ENCODE data around the gene FOXN4. TPM values are rescaled to one million over a fixed set of nuclear protein-coding genes. Genes with fewer than 3 reads are reported as not detected.

FOXN4 gene
- total RNA-seq, 4 donors from 2014 or later, result not detected

DNA sequence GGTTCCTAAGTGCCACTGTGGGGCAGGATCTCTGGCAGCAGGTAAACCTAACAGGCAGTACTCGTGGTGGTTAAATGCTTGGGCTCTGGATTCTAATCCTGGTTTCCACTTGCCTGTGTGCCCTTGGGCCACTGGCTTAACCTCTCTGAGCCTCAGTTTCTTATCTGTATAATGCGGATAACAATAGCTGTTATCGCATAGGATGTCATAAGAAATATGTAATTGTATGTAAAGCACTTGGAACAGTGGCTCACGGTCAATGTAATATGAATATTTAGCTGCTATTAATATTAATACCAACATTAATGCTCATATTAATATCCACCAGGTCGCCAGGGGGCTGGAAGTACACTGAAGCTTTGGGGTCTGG is 16.8 kb downstream of the FOXN4 start:
- Histone ChIP-seq H3K9me3 (no peaks in the 10 kb centered on the region), H3K4me3 (no peak overlapping the region), H3K4me1 (peaks cover 0 to 18% (median 5%) of the 10 kb centered on the region in 3 donors), H3K36me3 (no peaks in the 10 kb centered on the region), H3K27me3 (no peaks in the 10 kb centered on the region), H3K27ac (peak overlapping the region in 3 of 4 donors; percentile 58 to 78 (median 70))
- ATAC-seq, result no peak
- TF ChIP-seq POLR2AphosphoS5 (IDR thresholded peaks at IDR 0.05) (no peak), POLR2A (IDR thresholded peaks at IDR 0.05) (no peak), EP300 (IDR thresholded peaks at IDR 0.05) (no peak)
- TF ChIP-seq, protein P1, sequence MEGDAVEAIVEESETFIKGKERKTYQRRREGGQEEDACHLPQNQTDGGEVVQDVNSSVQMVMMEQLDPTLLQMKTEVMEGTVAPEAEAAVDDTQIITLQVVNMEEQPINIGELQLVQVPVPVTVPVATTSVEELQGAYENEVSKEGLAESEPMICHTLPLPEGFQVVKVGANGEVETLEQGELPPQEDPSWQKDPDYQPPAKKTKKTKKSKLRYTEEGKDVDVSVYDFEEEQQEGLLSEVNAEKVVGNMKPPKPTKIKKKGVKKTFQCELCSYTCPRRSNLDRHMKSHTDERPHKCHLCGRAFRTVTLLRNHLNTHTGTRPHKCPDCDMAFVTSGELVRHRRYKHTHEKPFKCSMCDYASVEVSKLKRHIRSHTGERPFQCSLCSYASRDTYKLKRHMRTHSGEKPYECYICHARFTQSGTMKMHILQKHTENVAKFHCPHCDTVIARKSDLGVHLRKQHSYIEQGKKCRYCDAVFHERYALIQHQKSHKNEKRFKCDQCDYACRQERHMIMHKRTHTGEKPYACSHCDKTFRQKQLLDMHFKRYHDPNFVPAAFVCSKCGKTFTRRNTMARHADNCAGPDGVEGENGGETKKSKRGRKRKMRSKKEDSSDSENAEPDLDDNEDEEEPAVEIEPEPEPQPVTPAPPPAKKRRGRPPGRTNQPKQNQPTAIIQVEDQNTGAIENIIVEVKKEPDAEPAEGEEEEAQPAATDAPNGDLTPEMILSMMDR (IDR thresholded peaks at IDR 0.05), result no peak
- 57% methylated on average over 3 of the region's 5 CpGs; no CpG with 5 or more reads in 1 of the 2 donors for WGBS, 2 donors (ENCODE audit: low coverage in 1 of 2)

DNA sequence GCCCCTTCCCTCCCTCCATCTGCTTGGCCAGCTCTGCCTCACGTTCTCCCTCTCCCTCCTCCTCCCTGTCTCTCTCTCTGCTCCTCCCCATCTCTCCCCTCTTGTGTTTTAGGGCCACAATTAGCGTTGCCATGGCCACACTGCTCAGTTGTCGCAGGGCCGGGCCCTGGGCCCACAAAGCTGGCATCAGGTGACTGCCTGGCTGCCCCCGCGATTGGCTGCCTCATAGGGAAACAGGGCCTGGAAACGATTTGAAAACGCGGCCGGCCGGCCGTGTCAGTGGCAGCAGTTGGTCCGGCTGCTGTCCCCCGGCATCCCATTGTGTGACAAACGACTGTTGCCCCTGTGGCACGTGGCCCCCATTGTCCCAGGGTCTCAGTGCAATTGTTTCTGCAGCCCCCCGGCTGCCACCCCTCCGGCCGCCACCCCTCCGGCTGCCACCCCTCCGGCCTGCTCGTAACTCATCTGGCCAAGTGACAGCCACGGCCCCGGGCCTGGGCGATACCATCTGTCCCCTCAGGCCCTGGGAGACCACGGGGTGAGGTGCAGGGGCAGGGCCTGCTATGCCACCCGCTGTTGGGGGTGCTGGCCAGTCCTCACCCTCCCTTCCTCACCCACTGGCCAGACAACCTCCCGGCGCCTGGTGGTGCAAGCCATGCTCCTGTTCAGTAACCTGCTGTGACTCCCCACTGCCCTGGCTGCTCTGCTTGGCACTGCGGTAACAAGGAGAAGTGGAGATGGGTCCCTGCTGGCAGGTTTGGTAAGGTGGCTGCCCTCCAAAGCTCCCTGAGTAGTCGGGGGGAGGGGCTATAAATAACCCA is 17.4 kb downstream of the FOXN4 start:
- Histone ChIP-seq H3K27me3 (no peaks in the 10 kb centered on the region), H3K4me1 (peaks cover 0 to 18% (median 5%) of the 10 kb centered on the region in 3 donors), H3K9me3 (no peaks in the 10 kb centered on the region), H3K27ac (peak overlapping the region in 3 of 4 donors; percentile 58 to 78 (median 70)), H3K4me3 (peak overlapping the region; percentile 0 to 43), H3K36me3 (no peaks in the 10 kb centered on the region)
- WGBS, 2 donors (ENCODE audit: low coverage in 1 of 2), result 0% methylated on average over 1 of the region's 31 CpGs
- peak; percentile 75 for ATAC-seq
- no peak for TF ChIP-seq POLR2AphosphoS5 (IDR thresholded peaks at IDR 0.05)
- TF ChIP-seq, protein P1 (IDR thresholded peaks at IDR 0.05), result no peak
- no peak for TF ChIP-seq POLR2A (IDR thresholded peaks at IDR 0.05)
- TF ChIP-seq EP300 (IDR thresholded peaks at IDR 0.05), result no peak

DNA sequence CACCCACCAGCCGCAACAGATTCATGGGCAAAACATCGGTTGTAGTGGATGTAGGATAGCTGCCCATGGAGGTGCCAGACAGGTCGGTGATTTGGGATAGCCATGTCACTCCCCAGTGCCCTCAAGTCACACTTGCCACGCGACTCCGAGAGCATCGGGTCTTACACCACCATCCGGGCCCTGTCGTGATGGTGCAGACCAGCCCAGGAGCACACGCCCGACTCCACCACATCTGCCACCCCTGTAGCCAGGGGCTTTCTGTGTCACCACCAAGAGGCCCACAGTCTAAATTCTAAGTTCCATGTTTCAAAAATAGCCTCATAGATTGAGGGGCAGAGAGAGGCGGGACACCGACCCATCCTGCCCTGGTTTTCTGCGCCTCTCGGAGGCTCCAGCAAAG is 18.0 kb downstream of the FOXN4 start:
- WGBS, 2 donors (ENCODE audit: low coverage in 1 of 2), result 6 to 10% methylated on average over 2 to 4 of the region's 15 CpGs
- Histone ChIP-seq H3K4me1 (peaks cover 0 to 18% (median 5%) of the 10 kb centered on the region in 3 donors), H3K27ac (peak overlapping the region in 3 of 4 donors; percentile 58 to 78 (median 70)), H3K36me3 (no peaks in the 10 kb centered on the region), H3K4me3 (peak overlapping the region in 1 of 2 donors; percentile 43), H3K27me3 (no peaks in the 10 kb centered on the region), H3K9me3 (no peaks in the 10 kb centered on the region)
- no peak for TF ChIP-seq POLR2A (IDR thresholded peaks at IDR 0.05)
- no peak for TF ChIP-seq POLR2AphosphoS5 (IDR thresholded peaks at IDR 0.05)
- TF ChIP-seq, protein P1 (IDR thresholded peaks at IDR 0.05), result no peak
- TF ChIP-seq EP300 (IDR thresholded peaks at IDR 0.05), result no peak
- no peak for ATAC-seq

DNA sequence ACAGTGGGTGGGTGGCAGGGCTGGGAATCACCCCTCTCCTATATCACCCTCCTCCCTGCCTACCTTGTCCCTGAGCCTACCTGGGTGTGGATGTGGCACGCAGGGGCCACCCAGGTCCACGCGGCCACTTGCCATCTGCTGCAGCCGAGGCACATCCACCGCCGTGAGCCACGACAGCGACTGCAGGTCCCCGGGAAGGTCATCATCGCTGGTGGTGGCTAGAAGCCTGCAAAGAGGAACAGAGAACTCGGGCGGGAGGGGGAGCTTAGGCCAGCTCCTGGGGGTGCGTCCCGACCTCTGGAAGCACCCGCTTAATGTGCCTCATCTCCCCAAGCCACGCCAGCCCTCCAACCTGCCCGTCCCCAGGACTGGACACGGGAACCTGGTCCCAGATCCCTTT is 19.0 kb downstream of the FOXN4 start:
- H3K4me1 ChIP-seq, result peaks cover 0 to 18% (median 5%) of the 10 kb centered on the region in 3 donors
- no peak overlapping the region for H3K27ac ChIP-seq
- WGBS, 2 donors (ENCODE audit: low coverage in 1 of 2), result 86 to 90% methylated on average over 2 to 5 of the region's 18 CpGs
- no peaks in the 10 kb centered on the region for H3K36me3 ChIP-seq
- no peak for ATAC-seq
- H3K9me3 ChIP-seq, result no peaks in the 10 kb centered on the region
- H3K27me3 ChIP-seq, result no peaks in the 10 kb centered on the region
- TF ChIP-seq, protein P1 (IDR thresholded peaks at IDR 0.05), result no peak
- TF ChIP-seq POLR2AphosphoS5 (IDR thresholded peaks at IDR 0.05), result no peak
- TF ChIP-seq POLR2A (IDR thresholded peaks at IDR 0.05), result no peak
- TF ChIP-seq EP300 (IDR thresholded peaks at IDR 0.05), result no peak
- H3K4me3 ChIP-seq, result no peak overlapping the region

DNA sequence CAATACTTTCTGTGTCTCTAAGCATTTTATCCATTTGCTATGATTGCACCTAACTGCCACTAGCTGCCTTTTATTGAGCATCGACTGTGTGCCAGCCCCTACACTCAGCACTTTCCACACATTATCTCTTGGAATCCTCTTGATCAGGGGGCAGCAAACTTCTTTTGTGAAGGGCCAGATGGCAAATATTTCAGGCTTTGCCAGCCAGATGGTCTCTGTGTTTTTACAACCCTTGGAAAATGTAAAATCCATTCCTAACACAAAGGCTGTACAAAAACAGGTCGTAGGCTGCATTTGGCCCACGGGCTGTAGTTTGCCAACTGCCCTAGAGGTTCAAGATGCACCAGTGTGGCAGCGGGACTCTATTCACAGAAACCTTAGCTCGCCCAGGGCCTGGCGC is 19.5 kb downstream of the FOXN4 start:
- H3K36me3 ChIP-seq, result no peaks in the 10 kb centered on the region
- no peaks in the 10 kb centered on the region for H3K9me3 ChIP-seq
- no peak for ATAC-seq
- peaks cover 0 to 18% (median 5%) of the 10 kb centered on the region in 3 donors for H3K4me1 ChIP-seq
- no peaks in the 10 kb centered on the region for H3K27me3 ChIP-seq
- 74 to 87% methylated on average over 2 to 3 of the region's 6 CpGs for WGBS, 2 donors (ENCODE audit: low coverage in 1 of 2)
- H3K4me3 ChIP-seq, result no peak overlapping the region
- H3K27ac ChIP-seq, result no peak overlapping the region
- TF ChIP-seq, protein P1 (IDR thresholded peaks at IDR 0.05), result no peak
- TF ChIP-seq EP300 (IDR thresholded peaks at IDR 0.05) (no peak), POLR2AphosphoS5 (IDR thresholded peaks at IDR 0.05) (no peak), POLR2A (IDR thresholded peaks at IDR 0.05) (no peak)
